SK-N-SH treated with all-trans-retinoic acid at 6 μM for 48 hours (cell line): ENCODE measurements around the gene OLFML2B.

ENCODE experiments used
- ARNTL ChIP-seq: fragments of 450-650 bp; formaldehyde crosslinking; IDR thresholded peaks from 2 replicates; pipeline ENCODE4 v1.5.0; 2020; ENCODE audit warnings: low read depth, mild to moderate bottlenecking, moderate library complexity, borderline replicate concordance
- CSDC2 ChIP-seq: fragments of 250-450 bp; sonication (Bioruptor Pico); IDR thresholded peaks from 2 replicates; pipeline ENCODE4 v1.5.0; 2020; ENCODE audit warnings: mild to moderate bottlenecking, moderate library complexity
- OSR1 ChIP-seq: fragments of 250-450 bp; sonication (Bioruptor Pico); IDR thresholded peaks from 2 replicates; pipeline ENCODE4 v1.8.0; 2022; ENCODE audit warnings: moderate library complexity, mild to moderate bottlenecking, inconsistent platforms
- ZFP30 ChIP-seq: fragments of 450-650 bp; formaldehyde crosslinking; IDR thresholded peaks from 2 replicates; pipeline ENCODE4 v1.5.0; 2022; ENCODE audit warnings: mild to moderate bottlenecking, moderate library complexity
- ZNF565 ChIP-seq: fragments of 450-650 bp; formaldehyde crosslinking; conservative IDR thresholded peaks from 2 replicates; pipeline ENCODE4 v1.5.0; 2020; ENCODE audit warnings: low read depth, mild to moderate bottlenecking, moderate library complexity
- TF ChIP-seq, protein P1 (sequence below): fragments of 250-450 bp; sonication (Bioruptor Pico); IDR thresholded peaks from 2 replicates; pipeline ENCODE4 v1.5.0; 2020; ENCODE audit warnings: mild to moderate bottlenecking, moderate library complexity
- TF ChIP-seq, protein P2 (sequence below): fragments of 250-450 bp; sonication (Bioruptor Pico); IDR thresholded peaks from 2 replicates; pipeline ENCODE4 v1.8.0; 2021; ENCODE audit warnings: low read depth, mild to moderate bottlenecking, moderate library complexity, borderline replicate concordance

DNA sequence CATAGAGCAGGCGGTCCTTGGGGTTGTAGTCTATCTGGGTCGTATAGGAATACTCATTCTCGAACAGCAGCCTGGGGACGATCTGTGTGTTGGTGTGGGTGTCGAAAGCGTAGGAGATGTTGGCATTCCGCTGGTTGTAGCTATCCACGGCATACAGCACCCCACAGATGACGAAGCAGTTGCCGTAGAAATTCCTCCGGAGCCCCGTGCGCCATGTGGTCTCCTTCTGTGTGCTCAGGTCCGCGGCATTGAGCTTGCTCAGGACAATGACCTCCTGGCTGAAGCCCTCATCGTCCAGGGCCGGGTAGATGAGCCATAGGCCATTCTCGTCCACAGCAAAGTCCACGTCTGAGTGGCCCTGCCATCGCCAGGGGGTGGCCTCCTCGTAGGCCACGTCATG, 39.9 kb downstream of the OLFML2B start:
- no peak for TF ChIP-seq ARNTL (CRISPR knock-in tag)
- TF ChIP-seq, protein P1, sequence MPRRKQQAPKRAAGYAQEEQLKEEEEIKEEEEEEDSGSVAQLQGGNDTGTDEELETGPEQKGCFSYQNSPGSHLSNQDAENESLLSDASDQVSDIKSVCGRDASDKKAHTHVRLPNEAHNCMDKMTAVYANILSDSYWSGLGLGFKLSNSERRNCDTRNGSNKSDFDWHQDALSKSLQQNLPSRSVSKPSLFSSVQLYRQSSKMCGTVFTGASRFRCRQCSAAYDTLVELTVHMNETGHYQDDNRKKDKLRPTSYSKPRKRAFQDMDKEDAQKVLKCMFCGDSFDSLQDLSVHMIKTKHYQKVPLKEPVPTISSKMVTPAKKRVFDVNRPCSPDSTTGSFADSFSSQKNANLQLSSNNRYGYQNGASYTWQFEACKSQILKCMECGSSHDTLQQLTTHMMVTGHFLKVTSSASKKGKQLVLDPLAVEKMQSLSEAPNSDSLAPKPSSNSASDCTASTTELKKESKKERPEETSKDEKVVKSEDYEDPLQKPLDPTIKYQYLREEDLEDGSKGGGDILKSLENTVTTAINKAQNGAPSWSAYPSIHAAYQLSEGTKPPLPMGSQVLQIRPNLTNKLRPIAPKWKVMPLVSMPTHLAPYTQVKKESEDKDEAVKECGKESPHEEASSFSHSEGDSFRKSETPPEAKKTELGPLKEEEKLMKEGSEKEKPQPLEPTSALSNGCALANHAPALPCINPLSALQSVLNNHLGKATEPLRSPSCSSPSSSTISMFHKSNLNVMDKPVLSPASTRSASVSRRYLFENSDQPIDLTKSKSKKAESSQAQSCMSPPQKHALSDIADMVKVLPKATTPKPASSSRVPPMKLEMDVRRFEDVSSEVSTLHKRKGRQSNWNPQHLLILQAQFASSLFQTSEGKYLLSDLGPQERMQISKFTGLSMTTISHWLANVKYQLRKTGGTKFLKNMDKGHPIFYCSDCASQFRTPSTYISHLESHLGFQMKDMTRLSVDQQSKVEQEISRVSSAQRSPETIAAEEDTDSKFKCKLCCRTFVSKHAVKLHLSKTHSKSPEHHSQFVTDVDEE, result no peak
- TF ChIP-seq ZFP30 (CRISPR knock-in tag), result no peak
- TF ChIP-seq CSDC2 (CRISPR knock-in tag), result no peak
- TF ChIP-seq, protein P2, sequence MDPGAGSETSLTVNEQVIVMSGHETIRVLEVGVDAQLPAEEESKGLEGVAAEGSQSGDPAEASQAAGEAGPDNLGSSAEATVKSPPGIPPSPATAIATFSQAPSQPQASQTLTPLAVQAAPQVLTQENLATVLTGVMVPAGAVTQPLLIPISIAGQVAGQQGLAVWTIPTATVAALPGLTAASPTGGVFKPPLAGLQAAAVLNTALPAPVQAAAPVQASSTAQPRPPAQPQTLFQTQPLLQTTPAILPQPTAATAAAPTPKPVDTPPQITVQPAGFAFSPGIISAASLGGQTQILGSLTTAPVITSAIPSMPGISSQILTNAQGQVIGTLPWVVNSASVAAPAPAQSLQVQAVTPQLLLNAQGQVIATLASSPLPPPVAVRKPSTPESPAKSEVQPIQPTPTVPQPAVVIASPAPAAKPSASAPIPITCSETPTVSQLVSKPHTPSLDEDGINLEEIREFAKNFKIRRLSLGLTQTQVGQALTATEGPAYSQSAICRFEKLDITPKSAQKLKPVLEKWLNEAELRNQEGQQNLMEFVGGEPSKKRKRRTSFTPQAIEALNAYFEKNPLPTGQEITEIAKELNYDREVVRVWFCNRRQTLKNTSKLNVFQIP (CRISPR knock-in tag), result no peak
- TF ChIP-seq OSR1 (CRISPR knock-in tag), result no peak
- TF ChIP-seq ZNF565 (CRISPR knock-in tag), result no peak
